Mesendoderm (in vitro differentiated cells): ENCODE measurements around the gene PTGFR.
A peak's percentile ranks its signal among the peaks of the same experiment; 100 is the strongest.

ENCODE experiments used
- DNase-seq: peaks from one replicate; pipeline ENCODE4 v3.0.0; 2013
- H2AK5ac ChIP-seq: 2 replicates; pipeline ENCODE4 v1.6.1; 2013; ENCODE audit warnings: low read length, inconsistent platforms
- H2BK120ac ChIP-seq: 2 replicates; pipeline ENCODE4 v1.6.1; 2013; ENCODE audit warnings: low read depth, mild to moderate bottlenecking, low read length, moderate library complexity, mixed read lengths
- H2BK15ac ChIP-seq: replicated peaks from 2 replicates; pipeline ENCODE4 v1.6.1; 2013; ENCODE audit warnings: low read depth, mild to moderate bottlenecking, moderate library complexity
- H2BK5ac ChIP-seq: 2 replicates; pipeline ENCODE4 v1.6.1; 2013; ENCODE audit warnings: low read length, inconsistent platforms
- H3K18ac ChIP-seq: 2 replicates; pipeline ENCODE4 v1.6.1; 2013; ENCODE audit warnings: mild to moderate bottlenecking, low read length, mixed read lengths
- H3K23ac ChIP-seq: one replicate; pipeline ENCODE4 v1.6.1; 2013; ENCODE audit warnings: low read length
- H3K27ac ChIP-seq: 2 replicates; pipeline ENCODE4 v1.5.1; 2013; ENCODE audit warnings: low read depth, mild to moderate bottlenecking, inconsistent platforms, low read length, moderate library complexity
- H3K27me3 ChIP-seq: 2 replicates; pipeline ENCODE4 v1.6.1; 2013; ENCODE audit warnings: low read length, control low read depth, mild to moderate bottlenecking, inconsistent platforms; ENCODE audit not compliant: insufficient read depth, poor library complexity
- H3K36me3 ChIP-seq: 2 replicates; pipeline ENCODE4 v1.6.1; 2013; ENCODE audit warnings: low read length, inconsistent platforms; ENCODE audit not compliant: control insufficient read depth, insufficient read depth
- H3K4ac ChIP-seq: one replicate; pipeline ENCODE4 v1.6.1; 2013; ENCODE audit warnings: low read depth, mild to moderate bottlenecking, low read length, moderate library complexity
- H3K4me1 ChIP-seq: 2 replicates; pipeline ENCODE4 v1.6.1; 2013; ENCODE audit warnings: low read depth, low read length, inconsistent platforms; ENCODE audit not compliant: control insufficient read depth
- H3K4me2 ChIP-seq: 2 replicates; pipeline ENCODE4 v1.6.1; 2013; ENCODE audit warnings: low read length
- H3K4me3 ChIP-seq: 2 replicates; pipeline ENCODE4 v1.5.1; 2013; ENCODE audit warnings: mild to moderate bottlenecking, low read length
- H3K56ac ChIP-seq: one replicate; pipeline ENCODE4 v1.6.1; 2013; ENCODE audit warnings: low read length
- H3K79me1 ChIP-seq: 2 replicates; pipeline ENCODE4 v1.6.1; 2013; ENCODE audit warnings: low read length, inconsistent platforms
- H3K79me2 ChIP-seq: 2 replicates; pipeline ENCODE4 v1.6.1; 2013; ENCODE audit warnings: mild to moderate bottlenecking, low read length; ENCODE audit not compliant: control insufficient read depth, insufficient read depth
- H3K9ac ChIP-seq: 2 replicates; pipeline ENCODE4 v1.6.1; 2013; ENCODE audit warnings: low read length, inconsistent platforms
- H4K5ac ChIP-seq: one replicate; pipeline ENCODE4 v1.6.1; 2013; ENCODE audit warnings: low read length
- H4K8ac ChIP-seq: one replicate; pipeline ENCODE4 v1.6.1; 2013; ENCODE audit warnings: low read depth, mild to moderate bottlenecking, control low read depth, low read length, moderate library complexity
- WGBS: extraction: QIAGEN DNeasy Blood & Tissue Kit; methylation state at CpG from one replicate; pipeline ENCODE4 v1.1.7; 2013; ENCODE audit warnings: low lambda C conversion rate, missing lambda C conversion rate; ENCODE audit not compliant: insufficient coverage; ENCODE audit errors: extremely low coverage; 5-methylcytosine and 5-hydroxymethylcytosine counted together

Gene PTGFR

DNA sequence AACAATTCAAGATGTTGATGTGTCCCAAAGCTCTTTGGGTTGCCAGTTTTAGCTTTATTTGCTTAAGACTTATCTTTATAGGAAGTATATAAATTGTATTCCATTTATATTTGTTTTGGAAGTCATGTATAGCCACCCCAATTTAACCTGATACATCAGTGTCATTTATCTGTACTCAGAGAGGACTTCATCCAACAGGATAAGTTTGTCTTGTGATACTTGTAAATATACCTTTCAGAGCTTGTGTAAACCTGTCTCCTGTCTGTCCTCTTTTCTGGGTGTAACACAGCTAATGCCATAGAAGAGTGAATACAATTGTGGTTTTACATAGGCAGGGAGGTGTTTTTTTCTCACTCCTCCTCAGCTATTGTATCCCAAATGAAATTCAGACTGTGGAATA, 10.4 kb downstream of the PTGFR start:
- no peak overlapping the region for H3K27ac ChIP-seq
- no peaks in the 10 kb centered on the region for H3K36me3 ChIP-seq
- H3K18ac ChIP-seq, result no peak overlapping the region
- H2AK5ac ChIP-seq, result no peak overlapping the region
- no peak overlapping the region for H4K5ac ChIP-seq
- no peak overlapping the region for H3K23ac ChIP-seq
- DNase-seq, result no peak
- H2BK15ac ChIP-seq, result no peak overlapping the region
- H3K79me2 ChIP-seq, result no peaks in the 10 kb centered on the region
- H3K79me1 ChIP-seq, result no peaks in the 10 kb centered on the region
- H2BK5ac ChIP-seq, result no peak overlapping the region
- no peaks in the 10 kb centered on the region for H3K4me1 ChIP-seq
- no peak overlapping the region for H3K4me2 ChIP-seq
- H3K4ac ChIP-seq, result no peak overlapping the region
- no peak overlapping the region for H3K4me3 ChIP-seq
- H3K56ac ChIP-seq, result no peak overlapping the region
- no peak overlapping the region for H2BK120ac ChIP-seq
- H4K8ac ChIP-seq, result no peak overlapping the region
- no peaks in the 10 kb centered on the region for H3K27me3 ChIP-seq
- H3K9ac ChIP-seq, result no peak overlapping the region

DNA sequence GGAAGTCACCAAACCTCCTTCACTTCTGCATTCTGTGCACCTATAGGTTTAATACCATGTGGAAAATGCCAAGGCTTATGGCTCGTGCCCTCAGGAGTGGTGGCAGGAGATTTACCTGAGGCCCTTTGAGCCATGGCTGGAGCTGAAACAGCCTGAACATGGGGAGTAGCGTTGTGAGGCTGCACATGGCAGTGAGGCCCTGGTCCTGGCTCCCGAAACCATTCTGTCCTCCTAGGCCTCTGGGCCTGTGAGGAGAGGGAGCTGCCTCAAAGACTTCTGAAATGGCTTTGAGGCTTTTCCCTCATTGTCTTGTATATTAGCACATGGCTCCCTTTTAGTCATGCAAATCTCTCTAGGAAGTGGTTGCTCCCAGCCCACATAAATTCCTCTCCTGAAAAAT, 20.6 kb downstream of the PTGFR start:
- no peaks in the 10 kb centered on the region for H3K4me1 ChIP-seq
- no peak overlapping the region for H3K9ac ChIP-seq
- no peaks in the 10 kb centered on the region for H3K27me3 ChIP-seq
- H2BK120ac ChIP-seq, result no peak overlapping the region
- no peak overlapping the region for H2BK15ac ChIP-seq
- no peak overlapping the region for H3K4me2 ChIP-seq
- H3K4me3 ChIP-seq, result no peak overlapping the region
- no peak overlapping the region for H2AK5ac ChIP-seq
- H3K79me1 ChIP-seq, result no peaks in the 10 kb centered on the region
- no peak overlapping the region for H3K27ac ChIP-seq
- no peak overlapping the region for H3K56ac ChIP-seq
- no CpG with 5 or more reads among the region's 3 CpGs for WGBS
- no peak overlapping the region for H2BK5ac ChIP-seq
- H4K5ac ChIP-seq, result no peak overlapping the region
- no peak overlapping the region for H3K4ac ChIP-seq
- no peaks in the 10 kb centered on the region for H3K79me2 ChIP-seq
- no peak overlapping the region for H4K8ac ChIP-seq
- H3K23ac ChIP-seq, result no peak overlapping the region
- no peaks in the 10 kb centered on the region for H3K36me3 ChIP-seq
- H3K18ac ChIP-seq, result no peak overlapping the region
- peak; percentile 32 for DNase-seq

DNA sequence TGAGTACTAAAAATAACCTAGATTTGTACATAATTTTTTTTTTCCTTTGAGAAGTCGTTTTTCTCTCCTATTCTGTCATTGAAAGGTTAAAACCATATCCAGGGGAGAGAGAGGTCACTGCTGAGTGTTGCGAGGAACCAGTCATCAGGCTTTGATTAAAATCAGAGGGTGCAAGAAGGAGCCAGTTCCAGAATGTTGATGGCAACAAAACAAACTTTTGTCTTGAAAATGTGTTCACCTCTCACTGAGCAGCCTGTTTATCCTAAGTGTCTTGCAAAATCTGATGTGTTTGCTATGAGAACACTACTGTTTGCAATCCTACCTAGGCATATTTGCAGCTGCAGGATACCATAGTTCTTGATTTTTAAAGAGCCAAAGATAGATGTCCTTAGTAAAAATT, 25.9 kb downstream of the PTGFR start:
- Histone ChIP-seq H2BK120ac (no peak overlapping the region), H2AK5ac (no peak overlapping the region), H4K8ac (no peak overlapping the region), H4K5ac (no peak overlapping the region), H3K4me2 (no peak overlapping the region), H3K27me3 (no peaks in the 10 kb centered on the region), H3K4me1 (no peaks in the 10 kb centered on the region), H3K4me3 (no peak overlapping the region), H3K56ac (no peak overlapping the region), H3K36me3 (no peaks in the 10 kb centered on the region), H2BK15ac (no peak overlapping the region), H3K18ac (no peak overlapping the region), H3K79me1 (no peaks in the 10 kb centered on the region), H3K4ac (no peak overlapping the region), H3K23ac (no peak overlapping the region), H2BK5ac (no peak overlapping the region), H3K79me2 (no peaks in the 10 kb centered on the region), H3K9ac (no peak overlapping the region), H3K27ac (no peak overlapping the region)
- no CpG with 5 or more reads among the region's 2 CpGs for WGBS
- no peak for DNase-seq

DNA sequence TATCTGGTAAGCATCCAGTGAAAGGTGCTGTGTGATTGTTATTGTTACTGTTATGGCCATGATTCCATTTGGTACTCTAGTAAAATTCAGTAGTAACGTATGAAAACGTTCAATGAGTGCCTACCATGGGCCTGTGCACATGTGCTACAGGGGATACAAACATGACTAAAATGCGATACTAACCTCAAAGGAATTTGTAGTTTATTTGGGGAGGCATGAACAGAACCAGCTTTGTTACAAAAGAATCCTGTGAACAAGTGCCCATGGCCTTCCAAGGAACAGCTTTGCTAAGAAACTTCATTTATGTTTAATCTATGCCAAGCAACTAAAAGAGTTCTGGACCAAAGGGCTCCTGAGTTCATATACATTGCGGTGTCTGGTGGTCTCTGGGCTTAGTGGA, 28.7 kb downstream of the PTGFR start:
- no peak overlapping the region for H3K18ac ChIP-seq
- H3K23ac ChIP-seq, result no peak overlapping the region
- no peaks in the 10 kb centered on the region for H3K79me2 ChIP-seq
- no peak overlapping the region for H3K4me2 ChIP-seq
- H3K56ac ChIP-seq, result no peak overlapping the region
- H2BK5ac ChIP-seq, result no peak overlapping the region
- WGBS, result no CpG with 5 or more reads among the region's 4 CpGs
- H2BK15ac ChIP-seq, result no peak overlapping the region
- H4K8ac ChIP-seq, result no peak overlapping the region
- no peaks in the 10 kb centered on the region for H3K79me1 ChIP-seq
- no peak overlapping the region for H2BK120ac ChIP-seq
- H3K9ac ChIP-seq, result no peak overlapping the region
- H3K36me3 ChIP-seq, result no peaks in the 10 kb centered on the region
- H3K4me3 ChIP-seq, result no peak overlapping the region
- no peak for DNase-seq
- no peak overlapping the region for H3K27ac ChIP-seq
- no peaks in the 10 kb centered on the region for H3K27me3 ChIP-seq
- no peak overlapping the region for H2AK5ac ChIP-seq
- H4K5ac ChIP-seq, result no peak overlapping the region
- no peak overlapping the region for H3K4ac ChIP-seq
- H3K4me1 ChIP-seq, result no peaks in the 10 kb centered on the region

DNA sequence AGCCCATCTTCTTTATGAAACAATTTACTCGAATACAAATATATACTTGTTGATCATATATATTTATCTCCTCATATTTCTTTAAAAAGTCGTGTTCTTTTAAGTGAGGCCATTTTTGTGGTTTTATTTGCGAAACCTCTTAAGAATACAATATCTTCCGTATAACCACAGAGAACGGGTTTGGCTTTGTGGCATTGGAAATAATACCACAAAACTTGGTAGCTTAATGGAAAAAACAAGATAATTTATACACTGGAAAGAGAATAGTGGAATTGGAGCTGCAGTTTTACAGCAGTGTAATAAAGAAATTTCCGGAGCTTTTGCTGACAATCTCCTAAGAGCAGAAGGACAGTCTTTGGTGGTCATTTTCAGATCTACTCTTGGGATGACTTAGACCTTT, 29.4 kb downstream of the PTGFR start:
- no peak overlapping the region for H3K18ac ChIP-seq
- no peak for DNase-seq
- H3K4me2 ChIP-seq, result no peak overlapping the region
- H3K27ac ChIP-seq, result no peak overlapping the region
- H3K4me3 ChIP-seq, result no peak overlapping the region
- no peak overlapping the region for H2BK15ac ChIP-seq
- no peak overlapping the region for H4K8ac ChIP-seq
- no peak overlapping the region for H3K56ac ChIP-seq
- H2BK5ac ChIP-seq, result no peak overlapping the region
- no CpG with 5 or more reads among the region's 6 CpGs for WGBS
- no peak overlapping the region for H3K9ac ChIP-seq
- H3K79me1 ChIP-seq, result no peaks in the 10 kb centered on the region
- no peaks in the 10 kb centered on the region for H3K27me3 ChIP-seq
- no peak overlapping the region for H3K4ac ChIP-seq
- H4K5ac ChIP-seq, result no peak overlapping the region
- H3K4me1 ChIP-seq, result no peaks in the 10 kb centered on the region
- H3K36me3 ChIP-seq, result no peaks in the 10 kb centered on the region
- no peak overlapping the region for H3K23ac ChIP-seq
- H2AK5ac ChIP-seq, result no peak overlapping the region
- no peak overlapping the region for H2BK120ac ChIP-seq
- H3K79me2 ChIP-seq, result no peaks in the 10 kb centered on the region

DNA sequence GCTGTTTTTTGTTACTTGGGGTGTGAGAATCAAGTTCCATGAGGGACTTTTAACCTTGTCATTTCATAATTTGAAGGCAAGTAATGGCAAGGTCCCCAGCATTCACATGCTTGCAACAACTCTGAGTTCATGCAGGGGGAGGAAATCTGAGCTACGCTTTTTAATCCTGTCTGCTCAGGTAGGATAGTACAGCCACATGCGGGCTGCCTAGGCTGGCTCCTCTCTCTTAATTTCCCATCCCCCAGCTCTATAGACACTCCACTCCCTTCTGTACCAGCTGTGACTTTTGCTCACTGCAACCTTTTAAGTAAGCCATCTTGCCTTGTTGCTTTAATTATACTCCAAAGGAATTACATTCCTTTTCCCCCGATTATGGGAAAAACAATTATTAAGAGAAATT, 30.1 kb downstream of the PTGFR start:
- Histone ChIP-seq H3K36me3 (no peaks in the 10 kb centered on the region), H4K5ac (no peak overlapping the region), H4K8ac (no peak overlapping the region), H3K56ac (no peak overlapping the region), H3K18ac (no peak overlapping the region), H2BK15ac (no peak overlapping the region), H3K79me2 (no peaks in the 10 kb centered on the region), H3K23ac (no peak overlapping the region), H3K27me3 (no peaks in the 10 kb centered on the region), H2BK5ac (no peak overlapping the region), H2AK5ac (no peak overlapping the region), H3K4me3 (no peak overlapping the region), H3K4me2 (no peak overlapping the region), H3K4me1 (no peaks in the 10 kb centered on the region), H3K9ac (no peak overlapping the region), H3K27ac (no peak overlapping the region), H3K4ac (no peak overlapping the region), H3K79me1 (no peaks in the 10 kb centered on the region), H2BK120ac (no peak overlapping the region)
- DNase-seq, result no peak
- WGBS, result no CpG with 5 or more reads among the region's 3 CpGs
